HCT116 (cell line): ENCODE results near the gene GSTK1. TPM values are rescaled to one million over a fixed set of nuclear protein-coding genes. Genes with fewer than 3 reads are reported as not detected.

Experiments used
- ATAC-seq: fragments of 200-7000 bp; cut with Tn5 transposase; 2 replicates; pipeline ENCODE4 v1.9.1; 2020; ENCODE audit warnings: mild to moderate bottlenecking, moderate library complexity
- BruUV-seq: library from RNA; stranded (reverse); fragments of 400-500 nt; replicated peaks from 2 replicates; lab custom pipeline; 2021; lab: Mats Ljungman, UMichigan
- CTCF ChIA-PET: fragments of 300-600 bp; sonication (Branson Sonifier 250); formaldehyde crosslinking; loops from one replicate; lab custom pipeline; 2021; ENCODE audit warnings: antibody characterized with exemption; lab: Charles Lee
- POLR2A ChIA-PET: fragments of 300-600, 350-600 bp; sonication (Branson Sonifier 250); formaldehyde crosslinking; loops from one replicate; lab custom pipeline; 2021; ENCODE audit warnings: antibody characterized with exemption; lab: Charles Lee
- RAD21 ChIA-PET, 2 experiments: fragments of 300-600 bp; sonication (Branson Sonifier 250); formaldehyde crosslinking; loops; one replicate each; lab custom pipeline; 2023; ENCODE audit warnings: low total read pairs in 2 of 2; ENCODE audit not compliant: uncharacterized antibody in 2 of 2, unreplicated experiment in 2 of 2, low non-redundant PET in 1 of 2; lab: Charles Lee
- DNase-seq: peaks from one replicate; pipeline ENCODE4 v3.0.0-alpha.2; 2010; ENCODE audit warnings: low read depth, low spot score
- H2AFZ ChIP-seq: fragments of 200-600 bp; shearing (Covaris generic), sonication (generic); 2 replicates; pipeline ENCODE4 v1.6.1; 2017; ENCODE audit warnings: low read depth, mixed run types, mixed read lengths, antibody characterized with exemption, low read length; ENCODE audit not compliant: poor library complexity, severe bottlenecking
- H3K27ac ChIP-seq: 2 replicates; pipeline ENCODE4 v1.5.1; 2012; ENCODE audit warnings: low read depth, low read length
- H3K27me3 ChIP-seq: fragments of 200-600 bp; sonication (generic); 2 replicates; pipeline ENCODE4 v1.6.1; 2016; ENCODE audit warnings: mixed run types, low read length, mixed read lengths; ENCODE audit not compliant: insufficient read depth
- H3K36me3 ChIP-seq, 2 experiments: fragments of 200-500 bp in 1 of 2; fragments of 200-600 bp in 1 of 2; sonication (Bioruptor generic) in 1 of 2; sonication (generic) in 1 of 2; 2 replicates each; pipeline versions ENCODE4 v1.5.1 to v1.6.1; 2014 to 2016; ENCODE audit warnings: low read length in 2 of 2, inconsistent platforms in 1 of 2, mixed read lengths in 1 of 2, mixed run types in 1 of 2; ENCODE audit not compliant: insufficient read depth in 2 of 2, control insufficient read depth in 1 of 2
- H3K4me1 ChIP-seq, 2 experiments: fragments of 200-600 bp in 1 of 2; sonication (generic) in 1 of 2; 2 replicates each; pipeline versions ENCODE4 v1.5.1 to v1.6.1; 2012 to 2017; ENCODE audit warnings: low read length in 2 of 2, inconsistent platforms in 1 of 2, mild to moderate bottlenecking in 1 of 2, mixed read lengths in 1 of 2, mixed run types in 1 of 2, moderate library complexity in 1 of 2; ENCODE audit not compliant: insufficient read depth in 2 of 2, control insufficient read depth in 1 of 2
- H3K4me2 ChIP-seq: fragments of 200-600 bp; sonication (generic); 2 replicates; pipeline ENCODE4 v1.6.1; 2017; ENCODE audit warnings: mixed run types, low read length, mixed read lengths
- H3K4me3 ChIP-seq, 2 experiments: fragments of 200-600 bp in 1 of 2; sonication (generic) in 1 of 2; replicated peaks in 1 of 2; 2 replicates each; pipeline ENCODE4 v1.5.1; 2011 to 2016; ENCODE audit warnings: low read length in 2 of 2, control low read depth in 1 of 2, low read depth in 1 of 2, mild to moderate bottlenecking in 1 of 2, mixed read lengths in 1 of 2, mixed run types in 1 of 2
- H3K79me2 ChIP-seq: fragments of 200-600 bp; sonication (generic); 2 replicates; pipeline ENCODE4 v1.6.1; 2017; ENCODE audit warnings: mild to moderate bottlenecking, mixed run types, low read length, moderate library complexity, mixed read lengths; ENCODE audit not compliant: insufficient read depth
- H3K9ac ChIP-seq: fragments of 200-600 bp; sonication (generic); 2 replicates; pipeline ENCODE4 v1.6.1; 2016; ENCODE audit warnings: low read length, mixed read lengths
- H3K9me2 ChIP-seq: fragments of 200-600 bp; sonication (generic), shearing (Covaris generic); 2 replicates; pipeline ENCODE4 v1.6.1; 2017; ENCODE audit warnings: mixed run types, mild to moderate bottlenecking, moderate library complexity; ENCODE audit not compliant: insufficient read depth
- H3K9me3 ChIP-seq, 2 experiments: fragments of 200-500 bp in 1 of 2; fragments of 200-600 bp in 1 of 2; sonication (Bioruptor generic) in 1 of 2; sonication (generic) in 1 of 2; 2 replicates each; pipeline ENCODE4 v1.6.1; 2014 to 2017; ENCODE audit warnings: low read length in 2 of 2, mixed read lengths in 2 of 2, inconsistent platforms in 1 of 2, low read depth in 1 of 2, mild to moderate bottlenecking in 1 of 2, mixed run types in 1 of 2, moderate library complexity in 1 of 2; ENCODE audit not compliant: control insufficient read depth in 1 of 2, insufficient read depth in 1 of 2
- H4K20me1 ChIP-seq: fragments of 200-600 bp; sonication (generic), shearing (Covaris generic); 2 replicates; pipeline ENCODE4 v1.6.1; 2017; ENCODE audit warnings: mixed run types, mild to moderate bottlenecking, moderate library complexity; ENCODE audit not compliant: insufficient read depth
- ATF3 ChIP-seq: IDR thresholded peaks from 2 replicates; pipeline ENCODE4 v1.6.1; 2012
- CEBPB ChIP-seq: IDR thresholded peaks from 2 replicates; pipeline ENCODE4 v1.6.1; 2012; ENCODE audit warnings: low read depth
- CTCF ChIP-seq, 3 experiments: fragments of 200-600 bp in 1 of 3; sonication (generic) in 1 of 3; IDR thresholded peaks in 2 of 3; conservative IDR thresholded peaks in 1 of 3; 2 replicates each; pipeline ENCODE4 v1.5.1; 2012 to 2017; ENCODE audit warnings: low read depth in 2 of 3, low read length in 2 of 3, antibody characterized with exemption in 1 of 3, borderline replicate concordance in 1 of 3, control low read depth in 1 of 3, mild to moderate bottlenecking in 1 of 3, mixed read lengths in 1 of 3, mixed run types in 1 of 3, moderate library complexity in 1 of 3; ENCODE audit not compliant: insufficient read depth in 1 of 3
- EGR1 ChIP-seq: IDR thresholded peaks from 2 replicates; pipeline ENCODE4 v1.6.1; 2012; ENCODE audit warnings: low read depth
- EZH2 ChIP-seq: fragments of 200-600 bp; sonication (generic); IDR thresholded peaks from 2 replicates; pipeline ENCODE4 v1.6.1; 2017; ENCODE audit warnings: antibody characterized with exemption, mixed run types
- EZH2phosphoT487 ChIP-seq: fragments of 200-600 bp; IDR thresholded peaks from 2 replicates; pipeline ENCODE4 v1.6.1; 2018; ENCODE audit warnings: antibody characterized with exemption, borderline replicate concordance
- JUND ChIP-seq: IDR thresholded peaks from 2 replicates; pipeline ENCODE4 v1.6.1; 2012
- MAX ChIP-seq: IDR thresholded peaks from 2 replicates; pipeline ENCODE4 v1.6.1; 2012
- POLR2AphosphoS5 ChIP-seq: IDR thresholded peaks from 2 replicates; pipeline ENCODE4 v1.6.1; 2011; ENCODE audit warnings: mild to moderate bottlenecking, low read depth, low read length, moderate library complexity
- RAD21 ChIP-seq: IDR thresholded peaks from 2 replicates; pipeline ENCODE4 v1.6.1; 2012; ENCODE audit warnings: low read depth, mild to moderate bottlenecking
- SIN3A ChIP-seq: IDR thresholded peaks from 2 replicates; pipeline ENCODE4 v1.6.1; 2012; ENCODE audit warnings: low read depth
- TCF7L2 ChIP-seq: IDR thresholded peaks from 2 replicates; pipeline ENCODE4 v1.7.0; 2011; ENCODE audit warnings: borderline replicate concordance, inconsistent platforms; ENCODE audit not compliant: insufficient read depth, insufficient read length; ENCODE audit errors: extremely low read depth
- ZFX ChIP-seq: fragments of 450-650 bp; IDR thresholded peaks from 2 replicates; pipeline ENCODE4 v1.6.1; 2017
- ZNF274 ChIP-seq: fragments of 200-500 bp; sonication (Bioruptor generic); IDR thresholded peaks from 2 replicates; pipeline ENCODE4 v1.6.1; 2014; ENCODE audit warnings: mild to moderate bottlenecking, low read depth, low read length, inconsistent platforms
- intact Hi-C: fragments of 100-400 bp; cut with micrococcal nuclease; formaldehyde crosslinking; loops from 2 replicates; pipeline ENCODE4 v1.10.0; 2022
- total RNA-seq: library from RNA; stranded (reverse); gene quantifications from one replicate; pipeline ENCODE4 v1.2.1, GENCODE V29; 2021; ENCODE audit not compliant: unreplicated experiment

Gene GSTK1
- total RNA-seq, 1 experiment from 2014 or later: 83.6 TPM

- H3K79me2 ChIP-seq: no peaks in the 10 kb centered on the region
- H3K4me3 ChIP-seq: no peak overlapping the region
- no peak overlapping the region for H3K27ac ChIP-seq
- intact Hi-C loops: no loop called here
- H3K36me3 ChIP-seq: no peaks in the 10 kb centered on the region
- no peak overlapping the region for H3K9ac ChIP-seq
- RAD21 ChIA-PET: no interaction called here
- ATAC-seq (no peak), DNase-seq (no peak)
- no peaks in the 10 kb centered on the region for H4K20me1 ChIP-seq
- no peak overlapping the region for H3K4me2 ChIP-seq
- H3K9me2 ChIP-seq: no peaks in the 10 kb centered on the region
- H3K9me3 ChIP-seq: no peaks in the 10 kb centered on the region
- H3K27me3 ChIP-seq: peaks cover 5% of the 10 kb centered on the region; the same call in 1 of the 2 replicates
- CTCF ChIA-PET: interaction anchor here (1.6 kb wide), 1 partner anchor 10 kb away, joined by 13 read pairs; no protein-coding TSS in a partner anchor
- no TSS peak for BruUV-seq
- TF ChIP-seq RAD21 (no peak), CEBPB (no peak), ZFX (no peak), EGR1 (no peak), JUND (no peak), MAX (no peak), SIN3A (no peak), POLR2AphosphoS5 (no peak), CTCF (IDR thresholded peaks at IDR 0.05 in 2 of 3, conservative IDR thresholded peaks at IDR 0.05 in 1 of 3; ENCODE audit: borderline replicate concordance in 1 of 3, insufficient read depth in 1 of 3, low read depth in 2 of 3, low read length in 2 of 3) (no peak), ATF3 (no peak), TCF7L2 (no peak), EZH2 (no peak), ZNF274 (no peak), EZH2phosphoT487 (no peak)
- H3K4me1 ChIP-seq: no peaks in the 10 kb centered on the region
- POLR2A ChIA-PET: no interaction called here
- H2AFZ ChIP-seq: no peak overlapping the region
Observed at GRCh38 chr7:143225047-143225446, 38.2 kb upstream of the GSTK1 start.
